ENCODE data around the gene RBM4.

DNA sequence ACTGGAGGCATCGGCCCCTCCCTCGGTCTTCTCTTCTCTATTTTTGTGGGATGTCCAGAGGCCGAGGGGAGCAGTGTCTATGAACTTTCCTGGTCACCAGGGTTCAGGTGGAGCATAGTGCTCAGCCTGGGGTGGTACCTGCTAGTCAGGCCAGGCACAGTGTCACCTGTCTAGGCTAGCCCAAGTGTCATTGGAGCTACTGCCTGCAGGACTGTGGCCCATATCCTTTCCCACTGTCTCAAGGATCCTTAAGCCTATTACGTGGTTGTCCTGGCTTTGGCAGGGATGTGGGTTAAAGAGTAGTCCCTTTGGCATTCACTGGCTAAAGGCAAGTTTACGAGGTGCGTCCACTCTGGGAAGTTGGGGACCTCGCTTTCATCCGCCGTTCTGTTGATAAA, 12.8 kb upstream of the RBM4 start:
- TF ChIP-seq, protein P1, sequence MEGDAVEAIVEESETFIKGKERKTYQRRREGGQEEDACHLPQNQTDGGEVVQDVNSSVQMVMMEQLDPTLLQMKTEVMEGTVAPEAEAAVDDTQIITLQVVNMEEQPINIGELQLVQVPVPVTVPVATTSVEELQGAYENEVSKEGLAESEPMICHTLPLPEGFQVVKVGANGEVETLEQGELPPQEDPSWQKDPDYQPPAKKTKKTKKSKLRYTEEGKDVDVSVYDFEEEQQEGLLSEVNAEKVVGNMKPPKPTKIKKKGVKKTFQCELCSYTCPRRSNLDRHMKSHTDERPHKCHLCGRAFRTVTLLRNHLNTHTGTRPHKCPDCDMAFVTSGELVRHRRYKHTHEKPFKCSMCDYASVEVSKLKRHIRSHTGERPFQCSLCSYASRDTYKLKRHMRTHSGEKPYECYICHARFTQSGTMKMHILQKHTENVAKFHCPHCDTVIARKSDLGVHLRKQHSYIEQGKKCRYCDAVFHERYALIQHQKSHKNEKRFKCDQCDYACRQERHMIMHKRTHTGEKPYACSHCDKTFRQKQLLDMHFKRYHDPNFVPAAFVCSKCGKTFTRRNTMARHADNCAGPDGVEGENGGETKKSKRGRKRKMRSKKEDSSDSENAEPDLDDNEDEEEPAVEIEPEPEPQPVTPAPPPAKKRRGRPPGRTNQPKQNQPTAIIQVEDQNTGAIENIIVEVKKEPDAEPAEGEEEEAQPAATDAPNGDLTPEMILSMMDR (IDR thresholded peaks at IDR 0.05), result no peak
- TF ChIP-seq POLR2AphosphoS5 (IDR thresholded peaks at IDR 0.05) (no peak), EP300 (IDR thresholded peaks at IDR 0.05) (no peak), POLR2A (IDR thresholded peaks at IDR 0.05) (no peak)

All from sigmoid colon (tissue), 4 donors.